Endodermal cell (in vitro differentiated cells): ENCODE measurements around the gene POMGNT1. TPM values are rescaled to one million over a fixed set of nuclear protein-coding genes. Genes with fewer than 3 reads are reported as not detected.
"Not testable (repeated sequence)": the region's sequence is repeated elsewhere in the genome, so short reads cannot be mapped to it uniquely, and the experiment has no call there.

ENCODE experiments used
- DNase-seq: peaks from one replicate; pipeline ENCODE4 v3.0.0-alpha.2; 2017
- H3K27ac ChIP-seq: 2 replicates; pipeline ENCODE4 v1.5.1; 2013; ENCODE audit warnings: mild to moderate bottlenecking, low read depth, low read length, moderate library complexity
- H3K27me3 ChIP-seq: 2 replicates; pipeline ENCODE4 v1.6.1; 2013; ENCODE audit warnings: mild to moderate bottlenecking, low read length, moderate library complexity; ENCODE audit not compliant: insufficient read depth, control insufficient read depth, poor library complexity, severe bottlenecking
- H3K36me3 ChIP-seq: 2 replicates; pipeline ENCODE4 v1.7.0; 2013; ENCODE audit warnings: mild to moderate bottlenecking, low read length, moderate library complexity; ENCODE audit not compliant: control insufficient read depth, insufficient read depth
- H3K4me1 ChIP-seq: one replicate; pipeline ENCODE4 v1.7.0; 2013; ENCODE audit warnings: low read length; ENCODE audit not compliant: control insufficient read depth, insufficient read depth
- H3K4me3 ChIP-seq: 2 replicates; pipeline ENCODE4 v1.5.1; 2013; ENCODE audit warnings: mild to moderate bottlenecking, low read length, moderate library complexity
- H3K9ac ChIP-seq: 2 replicates; pipeline ENCODE4 v1.6.1; 2013; ENCODE audit warnings: mild to moderate bottlenecking, low read length, moderate library complexity; ENCODE audit not compliant: poor library complexity, severe bottlenecking; ENCODE audit errors: extremely low read depth
- H3K9me3 ChIP-seq: 2 replicates; pipeline ENCODE4 v1.6.1; 2013; ENCODE audit warnings: mild to moderate bottlenecking, low read length, moderate library complexity; ENCODE audit not compliant: control insufficient read depth
- H3K27ac Mint-ChIP-seq: 2 replicates; pipeline ENCODE4 v1.8.0; 2020; ENCODE audit warnings: mixed read lengths
- H3K27me3 Mint-ChIP-seq: 2 replicates; pipeline ENCODE4 v1.8.0; 2021; ENCODE audit warnings: mild to moderate bottlenecking, mixed read lengths; ENCODE audit not compliant: insufficient read depth
- H3K36me3 Mint-ChIP-seq: 2 replicates; pipeline ENCODE4 v1.8.0; 2020; ENCODE audit warnings: low read depth, mixed read lengths
- H3K4me1 Mint-ChIP-seq: 2 replicates; pipeline ENCODE4 v1.8.0; 2020; ENCODE audit warnings: mixed read lengths
- H3K4me3 Mint-ChIP-seq: 2 replicates; pipeline ENCODE4 v1.8.0; 2020; ENCODE audit warnings: mild to moderate bottlenecking, moderate library complexity, mixed read lengths
- H3K9me3 Mint-ChIP-seq: 2 replicates; pipeline ENCODE4 v1.8.0; 2020; ENCODE audit warnings: mild to moderate bottlenecking, mixed read lengths
- WGBS, 2 experiments: methylation state at CpG; one replicate each; pipeline versions ENCODE4 v1.1.5 to v1.1.7; 2013; ENCODE audit warnings: missing lambda C conversion rate in 2 of 2, mixed read lengths in 1 of 2; ENCODE audit not compliant: insufficient coverage in 1 of 2, insufficient read length in 1 of 2; 5-methylcytosine and 5-hydroxymethylcytosine counted together
- total RNA-seq, 2 donors: library from RNA; stranded (reverse); fragmentation: NEBNext Ultra II Directional in 1 of 2; extraction: Animal tissue kit (Norgen Biotek cat#: 25700) in 1 of 2; gene quantifications; 2 replicates in 1 of 2; 3 replicates in 1 of 2; pipeline ENCODE4 v1.2.1, GENCODE V29; 2021
- TF ChIP-seq, protein P1 (sequence below): fragments of 200-600 bp; sonication (generic); conservative IDR thresholded peaks from 2 replicates; pipeline ENCODE4 v1.5.0; 2021; ENCODE audit warnings: antibody characterized with exemption, mild to moderate bottlenecking

POMGNT1 gene
- total RNA-seq, 2 donors from 2014 or later, result 101 TPM

GRCh38 chr1:46242918-46243317 lies 44.7 kb upstream of the POMGNT1 start:
- peaks cover 4% of the 10 kb centered on the region for H3K36me3 Mint-ChIP-seq
- H3K4me3 Mint-ChIP-seq, result no peak overlapping the region
- H3K9me3 Mint-ChIP-seq, result peaks cover 24% of the 10 kb centered on the region
- H3K9ac ChIP-seq, result no peak overlapping the region
- TF ChIP-seq, protein P1, sequence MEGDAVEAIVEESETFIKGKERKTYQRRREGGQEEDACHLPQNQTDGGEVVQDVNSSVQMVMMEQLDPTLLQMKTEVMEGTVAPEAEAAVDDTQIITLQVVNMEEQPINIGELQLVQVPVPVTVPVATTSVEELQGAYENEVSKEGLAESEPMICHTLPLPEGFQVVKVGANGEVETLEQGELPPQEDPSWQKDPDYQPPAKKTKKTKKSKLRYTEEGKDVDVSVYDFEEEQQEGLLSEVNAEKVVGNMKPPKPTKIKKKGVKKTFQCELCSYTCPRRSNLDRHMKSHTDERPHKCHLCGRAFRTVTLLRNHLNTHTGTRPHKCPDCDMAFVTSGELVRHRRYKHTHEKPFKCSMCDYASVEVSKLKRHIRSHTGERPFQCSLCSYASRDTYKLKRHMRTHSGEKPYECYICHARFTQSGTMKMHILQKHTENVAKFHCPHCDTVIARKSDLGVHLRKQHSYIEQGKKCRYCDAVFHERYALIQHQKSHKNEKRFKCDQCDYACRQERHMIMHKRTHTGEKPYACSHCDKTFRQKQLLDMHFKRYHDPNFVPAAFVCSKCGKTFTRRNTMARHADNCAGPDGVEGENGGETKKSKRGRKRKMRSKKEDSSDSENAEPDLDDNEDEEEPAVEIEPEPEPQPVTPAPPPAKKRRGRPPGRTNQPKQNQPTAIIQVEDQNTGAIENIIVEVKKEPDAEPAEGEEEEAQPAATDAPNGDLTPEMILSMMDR, result no peak
- H3K27ac ChIP-seq, result no peak overlapping the region
- H3K4me3 ChIP-seq, result no peak overlapping the region
- H3K36me3 ChIP-seq, result no peaks in the 10 kb centered on the region
- WGBS, 2 experiments, result 81 to 100% methylated on average over 1 of the region's 1 CpG
- no peak overlapping the region for H3K27ac Mint-ChIP-seq
- peaks cover 6% of the 10 kb centered on the region for H3K4me1 Mint-ChIP-seq
- peaks cover 2% of the 10 kb centered on the region for H3K27me3 Mint-ChIP-seq
- DNase-seq, result no peak
- H3K27me3 ChIP-seq, result no peaks in the 10 kb centered on the region
- no peaks in the 10 kb centered on the region for H3K4me1 ChIP-seq
- H3K9me3 ChIP-seq, result peaks cover 5% of the 10 kb centered on the region

- WGBS, 2 experiments, result 84% methylated on average over 9 of the region's 38 CpGs; no CpG with 5 or more reads in 1 of the 2 experiments
- H3K27me3 ChIP-seq, H3K27ac ChIP-seq, H3K4me1 ChIP-seq, H3K36me3 Mint-ChIP-seq, H3K36me3 ChIP-seq, H3K27me3 Mint-ChIP-seq, H3K4me1 Mint-ChIP-seq, H3K27ac Mint-ChIP-seq, H3K4me3 ChIP-seq, H3K4me3 Mint-ChIP-seq, DNase-seq, H3K9ac ChIP-seq: not testable (repeated sequence)
- peaks cover 33% of the 10 kb centered on the region for H3K9me3 Mint-ChIP-seq
- peaks cover 14% of the 10 kb centered on the region for H3K9me3 ChIP-seq
These were observed 43.5 kb upstream of the POMGNT1 start for GRCh38 chr1:46241733-46242132.

- H3K4me1 Mint-ChIP-seq, H3K36me3 ChIP-seq, DNase-seq, H3K27me3 Mint-ChIP-seq, H3K4me3 Mint-ChIP-seq, H3K27ac Mint-ChIP-seq, H3K4me1 ChIP-seq, H3K36me3 Mint-ChIP-seq, H3K4me3 ChIP-seq, H3K27me3 ChIP-seq, H3K9ac ChIP-seq, H3K27ac ChIP-seq: not testable (repeated sequence)
- H3K9me3 Mint-ChIP-seq, result peaks cover 39% of the 10 kb centered on the region
- 44% methylated on average over 1 of the region's 1 CpG; no CpG with 5 or more reads in 1 of the 2 experiments for WGBS, 2 experiments
- H3K9me3 ChIP-seq, result peaks cover 18% of the 10 kb centered on the region
These were observed 40.6 kb upstream of the POMGNT1 start for GRCh38 chr1:46238865-46239264.

- no peaks in the 10 kb centered on the region for H3K4me1 ChIP-seq
- H3K27me3 ChIP-seq, result no peaks in the 10 kb centered on the region
- peaks cover 18% of the 10 kb centered on the region for H3K9me3 ChIP-seq
- no peak overlapping the region for H3K9ac ChIP-seq
- no peak overlapping the region for H3K27ac Mint-ChIP-seq
- 90 to 92% methylated on average over 3 to 4 of the region's 4 CpGs for WGBS, 2 experiments
- H3K9me3 Mint-ChIP-seq, result peaks cover 34% of the 10 kb centered on the region
- H3K4me1 Mint-ChIP-seq, result no peaks in the 10 kb centered on the region
- no peak overlapping the region for H3K4me3 ChIP-seq
- no peaks in the 10 kb centered on the region for H3K27me3 Mint-ChIP-seq
- peaks cover 4% of the 10 kb centered on the region for H3K36me3 Mint-ChIP-seq
- TF ChIP-seq, protein P1, result no peak
- H3K36me3 ChIP-seq, result no peaks in the 10 kb centered on the region
- DNase-seq, result no peak
- H3K4me3 Mint-ChIP-seq, result no peak overlapping the region
- no peak overlapping the region for H3K27ac ChIP-seq
These were observed 38.6 kb upstream of the POMGNT1 start for GRCh38 chr1:46236882-46237281.

- 96% methylated on average over 2 of the region's 3 CpGs; no CpG with 5 or more reads in 1 of the 2 experiments for whole genome bisulfite sequencing, 2 experiments
- not testable (repeated sequence) for H3K9me3 Mint-ChIP-seq, DNase-seq, H3K27me3 Mint-ChIP-seq, H3K36me3 ChIP-seq, H3K9me3 ChIP-seq, H3K4me1 Mint-ChIP-seq, H3K9ac ChIP-seq, H3K4me3 Mint-ChIP-seq, H3K27me3 ChIP-seq, H3K4me1 ChIP-seq, H3K36me3 Mint-ChIP-seq, H3K27ac ChIP-seq, H3K4me3 ChIP-seq, H3K27ac Mint-ChIP-seq
These were observed 33.0 kb upstream of the POMGNT1 start for GRCh38 chr1:46231231-46231630.
